OCI-LY7 (cell line): ENCODE measurements around the gene GNS. TPM values are rescaled to one million over a fixed set of nuclear protein-coding genes. Genes with fewer than 3 reads are reported as not detected.

ENCODE experiments used
- BruUV-seq: library from RNA; stranded (reverse); fragments of 400-500 nt; replicated peaks from 2 replicates; lab custom pipeline; 2021; lab: Mats Ljungman, UMichigan
- CTCF ChIA-PET: fragments of 300-600 bp; sonication (Branson Sonifier 250); formaldehyde crosslinking; loops from one replicate; lab custom pipeline; 2022; ENCODE audit warnings: antibody characterized with exemption; ENCODE audit not compliant: unreplicated experiment; lab: Charles Lee
- POLR2A ChIA-PET: fragments of 300-600 bp; sonication (Branson Sonifier 250); formaldehyde crosslinking; loops from one replicate; lab custom pipeline; 2022; ENCODE audit warnings: antibody characterized with exemption; lab: Charles Lee
- DNase-seq: peaks from one replicate; pipeline ENCODE4 v3.0.0-alpha.2; 2015; ENCODE audit warnings: low spot score
- H2AFZ ChIP-seq: fragments of 200-600 bp; sonication (generic), shearing (Covaris generic); 2 replicates; pipeline ENCODE4 v1.6.1; 2014; ENCODE audit warnings: mild to moderate bottlenecking, antibody characterized with exemption, low read length, moderate library complexity
- H3K27ac ChIP-seq: fragments of 200-600 bp; sonication (generic); 2 replicates; pipeline ENCODE4 v1.5.1; 2014; ENCODE audit warnings: mixed run types, low read depth, mild to moderate bottlenecking, moderate library complexity, low read length, inconsistent platforms; ENCODE audit not compliant: poor library complexity, severe bottlenecking
- H3K36me3 ChIP-seq: fragments of 200-600 bp; sonication (generic); 2 replicates; pipeline ENCODE4 v1.6.1; 2014; ENCODE audit warnings: mild to moderate bottlenecking, antibody characterized with exemption, low read length, moderate library complexity, mixed read lengths; ENCODE audit not compliant: insufficient read depth
- H3K4me1 ChIP-seq: fragments of 200-600 bp; sonication (generic); 2 replicates; pipeline ENCODE4 v1.5.1; 2014; ENCODE audit warnings: mild to moderate bottlenecking, low read length; ENCODE audit not compliant: insufficient read depth, poor library complexity, severe bottlenecking
- H3K4me2 ChIP-seq: fragments of 200-600 bp; sonication (generic); 2 replicates; pipeline ENCODE4 v1.6.1; 2014; ENCODE audit warnings: mild to moderate bottlenecking, low read length
- H3K4me3 ChIP-seq: fragments of 200-600 bp; sonication (generic); 2 replicates; pipeline ENCODE4 v1.5.1; 2014; ENCODE audit warnings: mild to moderate bottlenecking, low read depth, low read length; ENCODE audit not compliant: poor library complexity, severe bottlenecking
- H3K79me2 ChIP-seq: fragments of 200-600 bp; sonication (generic); 2 replicates; pipeline ENCODE4 v1.6.1; 2016; ENCODE audit warnings: low read depth, mild to moderate bottlenecking, low read length, moderate library complexity, mixed read lengths; ENCODE audit not compliant: insufficient read depth
- H3K9me2 ChIP-seq: fragments of 200-600 bp; sonication (generic); 2 replicates; pipeline ENCODE4 v1.6.1; 2016; ENCODE audit warnings: mild to moderate bottlenecking, low read length, mixed read lengths; ENCODE audit not compliant: insufficient read depth
- H3K9me3 ChIP-seq: fragments of 200-600 bp; sonication (generic); 2 replicates; pipeline ENCODE4 v1.6.1; 2014; ENCODE audit warnings: mild to moderate bottlenecking, mixed run types, low read length, mixed read lengths
- H4K20me1 ChIP-seq: fragments of 200-600 bp; sonication (generic); 2 replicates; pipeline ENCODE4 v1.6.1; 2014; ENCODE audit warnings: mild to moderate bottlenecking, antibody characterized with exemption, low read length, moderate library complexity, mixed read lengths; ENCODE audit not compliant: insufficient read depth
- EZH2phosphoT487 ChIP-seq: fragments of 200-600 bp; sonication (generic); IDR thresholded peaks from 2 replicates; pipeline ENCODE4 v1.6.1; 2018; ENCODE audit warnings: low read depth, borderline replicate concordance, mild to moderate bottlenecking, mixed run types, antibody characterized with exemption, low read length, moderate library complexity, mixed read lengths
- intact Hi-C: fragments of 100-400 bp; cut with micrococcal nuclease; formaldehyde crosslinking; loops from one replicate; pipeline ENCODE4 v1.10.0; 2022; ENCODE audit not compliant: unreplicated experiment
- total RNA-seq, 2 experiments: library from RNA; depleted of rRNA in 1 of 2; stranded (reverse); fragments of >200 nt in 1 of 2; shearing (Covaris generic) in 1 of 2; gene quantifications; 2 replicates each; pipeline ENCODE4 v1.2.3, GENCODE V29; 2014 to 2022
- TF ChIP-seq, protein P1 (sequence below): fragments of 200-600 bp; sonication (generic); conservative IDR thresholded peaks from 2 replicates; pipeline ENCODE4 v1.5.1; 2014; ENCODE audit warnings: mild to moderate bottlenecking, antibody characterized with exemption, low read length, moderate library complexity, mixed read lengths

Gene GNS
- total RNA-seq, 2 experiments from 2014 or later = 8.0 to 16.0 TPM

DNA sequence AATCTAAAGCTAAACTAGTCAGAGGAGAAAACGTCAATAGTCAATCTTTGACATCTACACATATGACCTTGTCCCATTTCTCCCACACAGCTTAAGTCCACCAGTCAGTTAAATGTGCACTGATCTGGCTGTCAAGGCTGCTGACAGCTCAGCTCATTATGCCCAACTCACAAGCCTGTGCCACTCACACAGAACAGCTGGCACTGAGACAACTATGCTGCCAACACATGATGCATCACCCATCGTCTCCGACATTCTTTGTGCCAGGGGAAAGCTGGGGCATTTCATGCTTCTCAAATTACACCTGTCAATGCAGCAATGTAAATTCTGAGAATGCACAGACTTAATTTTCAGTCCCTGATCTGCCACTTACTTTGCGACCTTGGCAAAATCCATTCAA is 25.3 kb downstream of the GNS start:
- Histone ChIP-seq H3K4me1 (peaks cover 33% of the 10 kb centered on the region), H3K79me2 (no peaks in the 10 kb centered on the region), H3K27ac (no peak overlapping the region), H3K9me2 (no peaks in the 10 kb centered on the region), H3K36me3 (peaks cover 35% of the 10 kb centered on the region), H3K4me3 (no peak overlapping the region), H3K9me3 (no peaks in the 10 kb centered on the region), H3K4me2 (no peak overlapping the region), H4K20me1 (no peaks in the 10 kb centered on the region), H2AFZ (no peak overlapping the region)
- ChIA-PET CTCF (no interaction called here), POLR2A (interaction anchor here (0.6 to 4.1 kb wide), 2 partner anchors 14 to 133 kb away, joined by 3 to 17 read pairs; no protein-coding TSS in a partner anchor)
- BruUV-seq = no TSS peak
- no peak for DNase-seq
- no peak for TF ChIP-seq EZH2phosphoT487
- TF ChIP-seq, protein P1, sequence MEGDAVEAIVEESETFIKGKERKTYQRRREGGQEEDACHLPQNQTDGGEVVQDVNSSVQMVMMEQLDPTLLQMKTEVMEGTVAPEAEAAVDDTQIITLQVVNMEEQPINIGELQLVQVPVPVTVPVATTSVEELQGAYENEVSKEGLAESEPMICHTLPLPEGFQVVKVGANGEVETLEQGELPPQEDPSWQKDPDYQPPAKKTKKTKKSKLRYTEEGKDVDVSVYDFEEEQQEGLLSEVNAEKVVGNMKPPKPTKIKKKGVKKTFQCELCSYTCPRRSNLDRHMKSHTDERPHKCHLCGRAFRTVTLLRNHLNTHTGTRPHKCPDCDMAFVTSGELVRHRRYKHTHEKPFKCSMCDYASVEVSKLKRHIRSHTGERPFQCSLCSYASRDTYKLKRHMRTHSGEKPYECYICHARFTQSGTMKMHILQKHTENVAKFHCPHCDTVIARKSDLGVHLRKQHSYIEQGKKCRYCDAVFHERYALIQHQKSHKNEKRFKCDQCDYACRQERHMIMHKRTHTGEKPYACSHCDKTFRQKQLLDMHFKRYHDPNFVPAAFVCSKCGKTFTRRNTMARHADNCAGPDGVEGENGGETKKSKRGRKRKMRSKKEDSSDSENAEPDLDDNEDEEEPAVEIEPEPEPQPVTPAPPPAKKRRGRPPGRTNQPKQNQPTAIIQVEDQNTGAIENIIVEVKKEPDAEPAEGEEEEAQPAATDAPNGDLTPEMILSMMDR = no peak
- intact Hi-C loops = no loop called here

DNA sequence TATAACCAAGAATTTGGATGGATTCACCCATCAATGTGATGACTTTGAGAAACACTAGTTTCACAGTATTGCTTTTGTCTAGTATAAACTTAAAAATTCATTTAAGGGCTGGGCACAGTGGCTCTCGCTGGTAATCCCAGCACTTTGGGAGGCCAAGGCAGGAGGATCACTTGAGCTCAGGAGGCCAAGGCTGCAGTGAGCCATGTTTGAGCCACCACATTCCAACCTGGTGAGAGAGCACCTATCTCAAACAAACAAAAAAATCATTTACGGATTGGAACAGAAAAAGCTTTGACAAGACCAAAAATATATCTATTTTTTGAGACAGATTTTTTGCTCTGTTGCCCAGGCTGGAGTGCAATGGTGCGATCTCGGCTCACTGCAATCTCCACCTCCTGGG is 27.5 kb downstream of the GNS start:
- H4K20me1 ChIP-seq = no peaks in the 10 kb centered on the region
- no peak overlapping the region for H3K4me3 ChIP-seq
- peaks cover 19% of the 10 kb centered on the region for H3K36me3 ChIP-seq
- CTCF ChIA-PET = no interaction called here
- no peaks in the 10 kb centered on the region for H3K79me2 ChIP-seq
- no peak for DNase-seq
- intact Hi-C loops = no loop called here
- no peaks in the 10 kb centered on the region for H3K9me3 ChIP-seq
- no peak overlapping the region for H3K27ac ChIP-seq
- BruUV-seq = no TSS peak
- POLR2A ChIA-PET = interaction anchor here (0.6 to 0.7 kb wide), 3 partner anchors 16 to 130 kb away, joined by 3 to 4 read pairs (median 3); no protein-coding TSS in a partner anchor
- peaks cover 16% of the 10 kb centered on the region for H3K4me1 ChIP-seq
- no peak overlapping the region for H3K4me2 ChIP-seq
- H3K9me2 ChIP-seq = no peaks in the 10 kb centered on the region
- TF ChIP-seq, protein P1 = no peak
- no peak for TF ChIP-seq EZH2phosphoT487
- H2AFZ ChIP-seq = no peak overlapping the region

DNA sequence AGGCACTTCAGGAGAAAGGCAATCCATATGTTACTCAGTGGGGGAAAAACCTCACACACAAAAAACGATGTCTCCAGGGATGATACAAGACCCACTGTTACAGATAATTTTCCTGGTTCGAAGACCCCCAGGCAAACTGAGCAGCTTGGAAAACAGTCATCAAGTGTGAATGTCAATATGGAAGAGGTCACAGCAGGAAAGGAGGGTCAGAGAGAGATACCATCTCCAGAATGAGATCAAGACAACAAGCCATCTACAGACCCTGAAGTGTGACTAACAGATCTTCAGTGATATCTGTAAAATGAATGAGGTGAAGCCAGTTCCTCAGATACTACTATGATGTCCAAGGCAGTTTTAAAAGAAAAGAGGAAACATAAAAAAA is 28.6 kb downstream of the GNS start:
- Histone ChIP-seq H3K4me1 (peaks cover 11% of the 10 kb centered on the region), H3K79me2 (no peaks in the 10 kb centered on the region), H3K4me3 (no peak overlapping the region), H2AFZ (no peak overlapping the region), H4K20me1 (no peaks in the 10 kb centered on the region), H3K36me3 (peaks cover 8% of the 10 kb centered on the region; the same call in 1 of the 2 replicates), H3K9me2 (no peaks in the 10 kb centered on the region), H3K27ac (no peak overlapping the region), H3K4me2 (no peak overlapping the region), H3K9me3 (no peaks in the 10 kb centered on the region)
- DNase-seq = no peak
- no peak for TF ChIP-seq EZH2phosphoT487
- TF ChIP-seq, protein P1 = no peak
- POLR2A ChIA-PET = interaction anchor here (0.6 to 1.0 kb wide), 3 partner anchors 23 to 168 kb away, joined by 3 to 4 read pairs (median 3); no protein-coding TSS in a partner anchor
- CTCF ChIA-PET = interaction anchor here (0.5 kb wide), 1 partner anchor 120 kb away, joined by 6 read pairs; no protein-coding TSS in a partner anchor
- no TSS peak for BruUV-seq
- intact Hi-C loops = no loop called here
